ENCODE measurements around the gene SNAPIN.
"Not testable (repeated sequence)": the region's sequence is repeated elsewhere in the genome, so short reads cannot be mapped to it uniquely, and the experiment has no call there.

SNAPIN gene

GRCh38 chr1:153649137-153649862 lies 9.2 kb upstream of the SNAPIN start:
- no peak for DNase-seq

- no peak for DNase-seq
Observed at GRCh38 chr1:153649863-153650235, 8.7 kb upstream of the SNAPIN start.

- DNase-seq, result no peak
Observed at GRCh38 chr1:153651771-153652170, 6.7 kb upstream of the SNAPIN start.

- no peak for DNase-seq
Observed at GRCh38 chr1:153652805-153653500, 5.5 kb upstream of the SNAPIN start.

- DNase-seq, result no peak
Observed at GRCh38 chr1:153655333-153655732, 3.2 kb upstream of the SNAPIN start.

- DNase-seq, result no peak
Observed at GRCh38 chr1:153659175-153659534, 652 bp downstream of the SNAPIN start.

GRCh38 chr1:153659656-153660055 lies 1.2 kb downstream of the SNAPIN start:
- no peak for DNase-seq

- DNase-seq, result no peak
Observed at GRCh38 chr1:153661111-153661708, 2.7 kb downstream of the SNAPIN start.

- DNase-seq, result no peak
Observed at GRCh38 chr1:153662269-153662668, 3.8 kb downstream of the SNAPIN start.

- DNase-seq, result no peak
Observed at GRCh38 chr1:153663211-153663610, 4.7 kb downstream of the SNAPIN start.

- no peak for DNase-seq
Observed at GRCh38 chr1:153667439-153667838, 8.9 kb downstream of the SNAPIN start.

- DNase-seq, result not testable (repeated sequence)
Observed at GRCh38 chr1:153668672-153669071, 10.2 kb downstream of the SNAPIN start.

GRCh38 chr1:153669606-153670005 lies 11.1 kb downstream of the SNAPIN start:
- no peak for DNase-seq

- DNase-seq, result no peak
Observed at GRCh38 chr1:153670257-153670858, 11.9 kb downstream of the SNAPIN start.

GRCh38 chr1:153670859-153671627 lies 12.5 kb downstream of the SNAPIN start, which contains the start of gene ILF2:
Gene ILF2, minus strand, starts transcription at chr1:153670993. Its CDS starts 71 bp downstream, at chr1:153670922.
- peak; percentile 99 for DNase-seq

GRCh38 chr1:153671628-153672353 lies 13.3 kb downstream of the SNAPIN start:
- DNase-seq, result not testable (repeated sequence)

- no peak for DNase-seq
Observed at GRCh38 chr1:153673511-153673910, 15.0 kb downstream of the SNAPIN start.

GRCh38 chr1:153677718-153678518 lies 19.4 kb downstream of the SNAPIN start:
- DNase-seq, result no peak

- no peak for DNase-seq
Observed at GRCh38 chr1:153678519-153679336, 20.2 kb downstream of the SNAPIN start, which contains the start of gene NPR1. Gene NPR1, plus strand, starts transcription at chr1:153678688. Its CDS starts 421 bp downstream, at chr1:153679109.

All from NCI-H1417 treated with DMSO at 0.1 percent for 48 hours (cell line).